ENCODE results near the gene ZNF2. TPM values are rescaled to one million over a fixed set of nuclear protein-coding genes. Genes with fewer than 3 reads are reported as not detected.

Gene ZNF2
- total and polyA plus RNA-seq, 2 of the 13 experiments (the other 11 are each of a cell fraction or from before 2014, with no cell fraction given): 4.3 to 6.1 TPM

- TF ChIP-seq, protein P1, sequence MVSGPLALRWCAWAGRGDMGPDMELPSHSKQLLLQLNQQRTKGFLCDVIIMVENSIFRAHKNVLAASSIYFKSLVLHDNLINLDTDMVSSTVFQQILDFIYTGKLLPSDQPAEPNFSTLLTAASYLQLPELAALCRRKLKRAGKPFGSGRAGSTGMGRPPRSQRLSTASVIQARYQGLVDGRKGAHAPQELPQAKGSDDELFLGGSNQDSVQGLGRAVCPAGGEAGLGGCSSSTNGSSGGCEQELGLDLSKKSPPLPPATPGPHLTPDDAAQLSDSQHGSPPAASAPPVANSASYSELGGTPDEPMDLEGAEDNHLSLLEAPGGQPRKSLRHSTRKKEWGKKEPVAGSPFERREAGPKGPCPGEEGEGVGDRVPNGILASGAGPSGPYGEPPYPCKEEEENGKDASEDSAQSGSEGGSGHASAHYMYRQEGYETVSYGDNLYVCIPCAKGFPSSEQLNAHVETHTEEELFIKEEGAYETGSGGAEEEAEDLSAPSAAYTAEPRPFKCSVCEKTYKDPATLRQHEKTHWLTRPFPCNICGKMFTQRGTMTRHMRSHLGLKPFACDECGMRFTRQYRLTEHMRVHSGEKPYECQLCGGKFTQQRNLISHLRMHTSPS (CRISPR knock-in tag; IDR thresholded peaks at IDR 0.05; ENCODE audit: low read depth): no peak
- TF ChIP-seq ZNF563 (CRISPR knock-in tag; IDR thresholded peaks at IDR 0.05) (no peak), TEAD3 (CRISPR knock-in tag; optimal IDR thresholded peaks at IDR 0.05; ENCODE audit: borderline replicate concordance) (no peak), ZNF703 (CRISPR knock-in tag; IDR thresholded peaks at IDR 0.05; ENCODE audit: borderline replicate concordance) (no peak), ZNF883 (CRISPR knock-in tag; IDR thresholded peaks at IDR 0.05; ENCODE audit: not compliant biosample characterization) (no peak), MIER2 (CRISPR knock-in tag; IDR thresholded peaks at IDR 0.05) (no peak)
These were observed 40.5 kb downstream of the ZNF2 start (continued) for GRCh38 chr2:95206096-95206495.

DNA sequence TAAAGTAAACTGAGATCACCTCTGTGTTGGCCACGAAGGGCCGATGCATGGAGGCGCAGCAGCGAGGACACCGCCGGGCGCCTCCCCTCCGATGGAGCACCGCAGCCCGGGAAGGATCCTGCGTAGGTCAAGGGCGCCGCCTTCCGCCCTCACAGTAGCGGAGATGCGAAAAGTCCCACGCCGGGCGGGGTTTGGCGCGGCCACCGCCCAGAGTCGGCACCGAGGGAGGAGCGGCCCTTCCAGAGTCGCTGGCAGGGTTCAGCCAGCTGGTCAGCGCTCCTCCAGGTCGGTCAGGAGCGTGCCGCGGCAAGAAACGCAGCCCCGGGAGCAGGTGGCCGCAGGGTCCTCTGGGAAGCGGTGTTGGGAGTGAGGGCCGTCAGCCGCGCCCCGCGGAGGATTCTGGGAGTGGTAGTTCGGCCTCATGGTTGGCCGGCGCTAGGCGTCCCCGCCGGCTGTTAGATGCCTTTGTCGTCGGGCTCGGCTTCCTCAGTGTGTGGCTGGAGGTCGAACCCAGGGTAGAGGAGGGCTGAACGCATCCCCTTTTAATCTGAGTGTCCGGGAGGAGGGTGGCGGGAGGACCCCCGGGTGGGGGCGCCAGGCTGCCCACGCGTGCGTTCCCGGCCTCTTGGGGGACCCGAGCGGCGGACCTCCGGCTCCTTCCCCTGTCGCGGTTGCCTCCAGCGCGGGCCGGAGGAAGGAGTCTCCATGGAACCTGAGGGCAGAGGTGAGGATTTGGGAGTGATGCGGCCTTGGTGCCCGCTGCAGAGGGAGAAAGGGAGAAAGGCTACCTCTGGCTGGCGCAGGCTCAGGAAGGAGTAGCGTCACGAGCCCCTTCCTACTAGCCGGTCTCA is 41.7 kb downstream of the ZNF2 start, which contains the start of gene ZNF892:
TSS of gene ZNF892 (plus strand) at position 411 of the 851 bp plus-strand sequence. CDS start at position 706, 295 bp downstream.
- Histone ChIP-seq H3K79me2 (ENCODE audit: insufficient read depth, low read length) (no peaks in the 10 kb centered on the region), H2AFZ (ENCODE audit: low read length) (no peak within 1 kb of the TSS), H4K20me1 (ENCODE audit: insufficient read depth, low read length) (no peaks in the 10 kb centered on the region), H3K4me3 (replicated peaks in 1 of 3; ENCODE audit: insufficient read depth in 1 of 3, low read depth in 2 of 3, low read length in 3 of 3) (peak within 1 kb of the TSS; percentile 37 to 63 (median 57); a peak in 5 of 6 replicates), H3K36me3 (replicated peaks in 1 of 2; ENCODE audit: control insufficient read depth in 1 of 2, insufficient read depth in 2 of 2, low read length in 2 of 2) (no peaks in the 10 kb centered on the region), H3K9me3 (ENCODE audit: low read length) (peaks cover 11% of the 10 kb centered on the region), H3K9ac (ENCODE audit: insufficient read depth, low read depth, low read length) (no peak within 1 kb of the TSS), H3K27ac (ENCODE audit: extremely low read length, insufficient read depth, low read length) (no peak within 1 kb of the TSS), H3K27me3 (ENCODE audit: control insufficient read depth in 1 of 2, insufficient read depth in 2 of 2, low read length in 2 of 2) (no peaks in the 10 kb centered on the region; a peak in 2 of 5 replicates), H3K4me1 (ENCODE audit: insufficient read depth, low read length) (no peaks in the 10 kb centered on the region), H3K4me2 (ENCODE audit: low read depth, low read length) (peak within 1 kb of the TSS; percentile 63)
- DNase-seq (ENCODE audit: low spot score): peak; percentile 35
- ATAC-seq: peak; percentile 98
- WGBS (ENCODE audit: low lambda C conversion rate): 54% methylated on average over 36 of the region's 74 CpGs
- POLR2A ChIA-PET: interaction anchor here (1.5 kb wide), 1 partner anchor 42 kb away, joined by 6 read pairs; the partner anchor contains the start of gene ZNF2
- CTCF ChIA-PET (ENCODE audit: low intra/inter-chr PET ratio, low total read pairs): no interaction called here
- no TSS peak for BruUV-seq (replicated peaks)
- in situ Hi-C loops (cut with HindIII; ENCODE audit: extremely low pct_ligation_motif_present, low pct_unique_long_range_greater_than_20kb): no loop called here
- intact Hi-C loops (cut with micrococcal nuclease; ENCODE audit: unreplicated experiment): no loop called here
- no peak for FAIRE-seq
- TF ChIP-seq MLX (CRISPR knock-in tag; IDR thresholded peaks at IDR 0.05) (no peak), ZNF879 (CRISPR knock-in tag; IDR thresholded peaks at IDR 0.05) (0 out of 2 replicates have a peak, but pooled peaks have one; percentile 59), NRL (CRISPR knock-in tag; IDR thresholded peaks at IDR 0.05; ENCODE audit: borderline replicate concordance) (peak; percentile 45; the same call in 1 of the 2 replicates), ZNF703 (CRISPR knock-in tag; IDR thresholded peaks at IDR 0.05; ENCODE audit: borderline replicate concordance) (peak; percentile 48; the same call in 1 of the 2 replicates), PHF20 (CRISPR knock-in tag; IDR thresholded peaks at IDR 0.05) (peak; percentile 52; the same call in 1 of the 2 replicates), ZNF776 (CRISPR knock-in tag; IDR thresholded peaks at IDR 0.05) (0 out of 2 replicates have a peak, but pooled peaks have one; percentile 26), TFDP2 (CRISPR knock-in tag; IDR thresholded peaks at IDR 0.05) (peak; percentile 46; the same call in 1 of the 2 replicates)
- TF ChIP-seq, protein P2, sequence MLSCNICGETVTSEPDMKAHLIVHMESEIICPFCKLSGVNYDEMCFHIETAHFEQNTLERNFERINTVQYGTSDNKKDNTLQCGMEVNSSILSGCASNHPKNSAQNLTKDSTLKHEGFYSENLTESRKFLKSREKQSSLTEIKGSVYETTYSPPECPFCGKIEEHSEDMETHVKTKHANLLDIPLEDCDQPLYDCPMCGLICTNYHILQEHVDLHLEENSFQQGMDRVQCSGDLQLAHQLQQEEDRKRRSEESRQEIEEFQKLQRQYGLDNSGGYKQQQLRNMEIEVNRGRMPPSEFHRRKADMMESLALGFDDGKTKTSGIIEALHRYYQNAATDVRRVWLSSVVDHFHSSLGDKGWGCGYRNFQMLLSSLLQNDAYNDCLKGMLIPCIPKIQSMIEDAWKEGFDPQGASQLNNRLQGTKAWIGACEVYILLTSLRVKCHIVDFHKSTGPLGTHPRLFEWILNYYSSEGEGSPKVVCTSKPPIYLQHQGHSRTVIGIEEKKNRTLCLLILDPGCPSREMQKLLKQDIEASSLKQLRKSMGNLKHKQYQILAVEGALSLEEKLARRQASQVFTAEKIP (CRISPR knock-in tag; IDR thresholded peaks at IDR 0.05; ENCODE audit: borderline replicate concordance): 0 out of 2 replicates have a peak, but pooled peaks have one; percentile 25
- TF ChIP-seq, protein P3, sequence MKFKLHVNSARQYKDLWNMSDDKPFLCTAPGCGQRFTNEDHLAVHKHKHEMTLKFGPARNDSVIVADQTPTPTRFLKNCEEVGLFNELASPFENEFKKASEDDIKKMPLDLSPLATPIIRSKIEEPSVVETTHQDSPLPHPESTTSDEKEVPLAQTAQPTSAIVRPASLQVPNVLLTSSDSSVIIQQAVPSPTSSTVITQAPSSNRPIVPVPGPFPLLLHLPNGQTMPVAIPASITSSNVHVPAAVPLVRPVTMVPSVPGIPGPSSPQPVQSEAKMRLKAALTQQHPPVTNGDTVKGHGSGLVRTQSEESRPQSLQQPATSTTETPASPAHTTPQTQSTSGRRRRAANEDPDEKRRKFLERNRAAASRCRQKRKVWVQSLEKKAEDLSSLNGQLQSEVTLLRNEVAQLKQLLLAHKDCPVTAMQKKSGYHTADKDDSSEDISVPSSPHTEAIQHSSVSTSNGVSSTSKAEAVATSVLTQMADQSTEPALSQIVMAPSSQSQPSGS (CRISPR knock-in tag; IDR thresholded peaks at IDR 0.05): peak; percentile 18; the same call in 1 of the 2 replicates

Data from HepG2 (cell line).